ENCODE data around the gene TRMU.
A peak's percentile ranks its signal among the peaks of the same experiment; 100 is the strongest.

Gene TRMU, protein sequence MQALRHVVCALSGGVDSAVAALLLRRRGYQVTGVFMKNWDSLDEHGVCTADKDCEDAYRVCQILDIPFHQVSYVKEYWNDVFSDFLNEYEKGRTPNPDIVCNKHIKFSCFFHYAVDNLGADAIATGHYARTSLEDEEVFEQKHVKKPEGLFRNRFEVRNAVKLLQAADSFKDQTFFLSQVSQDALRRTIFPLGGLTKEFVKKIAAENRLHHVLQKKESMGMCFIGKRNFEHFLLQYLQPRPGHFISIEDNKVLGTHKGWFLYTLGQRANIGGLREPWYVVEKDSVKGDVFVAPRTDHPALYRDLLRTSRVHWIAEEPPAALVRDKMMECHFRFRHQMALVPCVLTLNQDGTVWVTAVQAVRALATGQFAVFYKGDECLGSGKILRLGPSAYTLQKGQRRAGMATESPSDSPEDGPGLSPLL
- 7.6 to 35.1 (median 19.0) reads per million in 18 experiments for total RNA-seq

DNA sequence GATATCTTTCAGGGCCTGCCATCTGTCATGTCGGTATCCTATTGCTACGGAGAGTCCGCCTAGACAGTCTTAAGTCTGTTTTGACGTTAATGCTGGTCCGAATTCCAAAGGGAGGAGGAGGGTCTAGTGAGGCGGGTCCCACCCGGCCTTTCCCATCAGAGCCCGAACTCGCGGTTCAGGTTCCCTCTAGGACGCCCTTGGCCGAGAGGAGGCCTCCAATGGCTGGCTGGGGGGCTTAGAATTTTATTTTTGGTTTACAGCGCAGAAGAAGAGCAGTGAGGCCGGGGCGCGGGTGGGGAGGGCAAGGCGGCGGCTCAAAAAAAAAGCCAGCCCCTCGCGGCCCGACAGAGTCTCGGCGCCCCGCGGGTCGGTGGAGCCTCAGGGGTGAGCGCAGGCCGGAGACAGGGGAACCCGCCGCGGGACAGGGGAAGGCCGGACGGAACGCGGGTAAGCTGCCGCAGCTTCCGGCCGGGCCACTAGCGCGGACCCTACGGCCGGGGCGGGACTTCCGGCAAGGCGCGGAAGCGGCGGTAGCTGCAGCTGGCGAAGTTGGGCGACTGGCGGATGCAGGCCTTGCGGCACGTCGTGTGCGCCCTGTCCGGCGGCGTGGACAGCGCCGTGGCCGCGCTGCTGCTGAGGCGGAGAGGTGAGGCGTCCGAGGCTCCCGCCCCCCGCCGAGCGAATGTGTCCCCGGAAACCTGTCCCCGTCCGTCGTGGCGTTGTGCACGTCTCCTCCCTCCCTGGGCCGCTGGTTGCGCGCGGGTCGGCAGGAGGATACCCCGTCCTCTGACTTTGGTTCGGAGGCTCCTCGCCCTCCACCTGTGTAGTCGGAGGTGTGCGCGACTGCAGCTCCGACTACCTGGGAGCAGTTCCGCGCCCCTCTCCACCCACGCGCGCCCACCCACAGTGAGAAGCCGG is at the start of gene TRMU:
TSS of gene TRMU (plus strand) at position 514 of the 918 bp plus-strand sequence. CDS start at position 565, 51 bp downstream.
- peak; percentile 87 to 93 for DNase-seq

DNA sequence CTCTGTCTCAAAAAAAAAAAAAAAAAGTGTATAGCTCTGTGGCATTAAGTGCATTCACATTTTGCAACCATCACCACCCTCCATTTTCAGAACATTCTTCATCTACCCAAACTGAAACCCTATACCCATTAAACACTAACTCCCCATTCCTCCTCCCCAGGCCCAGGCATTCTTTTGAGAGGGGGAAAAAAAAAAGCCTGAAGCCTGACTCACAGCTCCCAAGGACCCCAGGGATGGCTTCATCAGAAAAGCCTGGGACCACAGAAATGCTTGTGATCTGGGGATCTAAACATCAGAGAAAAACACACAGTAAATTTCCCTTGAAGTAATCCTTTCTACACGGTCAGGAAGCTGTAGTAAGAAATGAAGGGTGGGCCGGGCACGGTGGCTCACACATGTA is 49.5 kb upstream of the TRMU start:
- DNase-seq, result no peak

DNA sequence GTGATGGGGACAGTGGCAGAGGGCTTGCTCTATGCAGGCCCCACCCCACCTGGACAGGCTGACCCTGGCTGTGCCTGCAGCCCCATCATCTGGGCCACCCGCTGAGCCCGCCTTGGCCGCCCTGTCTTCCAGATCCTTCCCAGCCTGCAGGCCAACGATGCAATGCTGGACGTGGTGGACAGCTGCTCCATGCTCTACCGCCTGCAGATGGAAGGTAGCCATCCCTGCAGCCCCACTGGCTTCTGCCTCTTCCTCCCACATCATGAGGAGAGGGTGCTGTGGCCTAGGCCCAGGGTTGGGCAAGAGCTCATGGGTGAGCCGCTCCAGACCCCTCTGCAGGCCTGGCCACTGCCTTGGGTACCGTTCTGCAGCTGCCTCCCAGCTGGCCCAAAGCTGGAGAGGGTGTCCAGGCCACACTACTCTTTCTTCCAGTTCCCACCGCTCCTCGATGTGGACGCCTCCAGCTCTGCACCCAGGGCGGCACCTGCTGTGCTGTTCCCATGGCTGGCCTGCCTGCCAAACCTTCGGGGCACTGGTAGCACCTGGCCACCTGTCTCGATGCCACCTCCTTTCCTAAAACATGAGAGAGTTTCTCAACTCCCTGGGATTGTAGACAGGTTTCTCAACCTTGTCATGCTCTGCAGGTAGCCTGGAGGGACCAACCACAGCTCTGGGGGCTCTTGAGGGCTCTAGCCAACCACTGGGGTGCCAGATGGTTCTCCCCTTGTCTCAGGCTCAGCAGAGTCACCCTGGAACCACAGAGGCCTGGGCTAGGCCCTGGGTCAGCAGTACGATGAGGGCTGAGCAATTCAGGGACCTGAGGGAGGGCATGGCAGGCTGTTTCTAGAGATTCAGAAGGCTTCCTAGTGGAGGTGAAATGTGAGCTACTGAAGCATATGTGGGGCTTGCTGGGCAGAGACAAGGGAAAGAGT is 48.3 kb upstream of the TRMU start:
- no peak for DNase-seq

DNA sequence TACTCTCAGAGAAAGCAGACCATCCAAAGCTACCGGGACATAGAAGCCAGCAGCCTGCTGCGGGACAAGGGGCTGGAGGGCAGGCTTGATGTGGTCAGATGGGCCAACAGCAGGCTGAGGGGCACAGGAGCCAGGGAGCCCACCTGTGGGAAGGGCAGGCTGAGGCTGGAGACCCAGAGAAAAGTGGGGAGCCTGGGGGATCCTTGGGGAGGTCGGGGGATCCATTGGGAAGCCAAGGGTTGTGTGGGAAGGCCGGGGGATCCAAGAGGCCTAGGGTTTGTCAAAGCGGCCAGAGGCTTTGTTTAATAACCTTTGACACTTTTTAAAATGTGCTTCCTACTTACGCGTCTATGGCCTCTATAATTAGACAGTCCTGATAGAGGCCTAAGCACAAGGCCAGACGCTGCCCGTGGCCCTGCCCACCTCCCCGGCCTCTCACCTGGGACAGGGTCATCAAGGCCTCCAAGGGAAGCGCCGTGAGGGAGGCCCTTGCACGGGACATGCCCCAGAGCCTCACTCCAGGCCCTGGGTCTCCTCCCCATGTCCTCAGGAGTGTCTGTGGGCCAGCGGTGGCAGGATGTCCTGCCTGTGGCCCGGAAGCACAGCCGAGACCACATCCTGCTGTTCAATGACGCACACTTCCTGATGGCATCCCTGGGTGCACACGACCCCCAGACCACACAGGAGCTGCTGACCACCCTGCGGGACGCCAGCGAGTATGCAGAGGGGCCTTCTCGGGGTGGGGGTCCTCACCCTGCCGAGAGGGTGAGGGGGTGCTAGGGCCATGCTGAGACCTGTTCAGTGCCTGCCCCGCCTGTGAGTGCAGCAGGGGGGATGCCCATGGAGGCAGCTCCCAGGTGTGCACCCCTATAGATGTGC is 47.4 kb upstream of the TRMU start:
- DNase-seq, result peak; percentile 22 to 46

DNA sequence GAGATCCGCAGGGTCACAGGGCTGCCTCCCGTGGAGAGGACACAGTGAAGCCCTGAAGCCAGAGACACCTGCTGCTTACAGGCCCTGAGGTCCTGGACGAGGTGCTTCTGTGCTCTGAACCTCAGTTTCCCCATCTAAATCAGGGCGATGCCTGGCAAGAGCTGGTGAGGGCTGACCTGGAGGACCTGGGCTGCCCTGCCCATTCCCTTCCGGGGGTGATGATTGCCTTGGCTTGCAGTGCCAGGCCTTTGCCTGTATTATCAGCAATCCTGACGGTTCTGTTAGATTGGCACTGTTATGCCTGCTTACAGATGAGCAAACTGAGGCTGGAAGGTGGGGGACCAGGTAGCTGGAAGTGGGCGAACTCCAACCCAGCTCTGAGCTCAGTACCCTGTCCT is 46.7 kb upstream of the TRMU start:
- DNase-seq, result no peak

DNA sequence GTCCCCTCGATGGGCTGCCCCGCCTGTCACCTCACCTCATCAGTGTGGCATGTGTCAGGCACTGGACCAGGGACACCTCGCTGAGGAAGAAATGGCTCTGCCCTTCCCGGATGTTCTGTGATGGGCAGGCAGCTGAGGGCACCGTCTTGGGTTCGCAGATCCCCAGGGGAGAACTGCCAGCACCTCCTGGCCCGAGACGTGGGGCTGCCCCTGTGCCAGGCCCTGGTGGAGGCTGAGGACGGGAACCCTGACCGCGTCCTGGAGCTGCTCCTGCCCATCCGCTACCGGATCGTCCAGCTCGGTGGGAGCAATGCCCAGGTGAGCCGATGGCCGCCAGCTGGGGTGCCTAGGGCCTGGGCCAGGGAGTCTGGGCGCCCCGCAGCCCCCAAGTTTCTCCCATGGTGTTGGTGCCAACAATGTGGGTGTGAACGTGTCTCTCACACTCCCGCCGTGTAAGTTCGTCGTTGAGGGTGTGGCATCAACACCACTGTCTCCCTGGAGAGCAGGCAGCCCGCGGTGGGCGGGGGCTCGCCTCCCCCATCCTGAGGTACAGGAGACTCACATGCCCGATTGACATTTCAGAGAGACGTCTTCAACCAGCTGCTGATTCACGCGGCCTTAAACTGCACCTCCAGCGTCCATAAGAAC is 46.1 kb upstream of the TRMU start:
- no peak for DNase-seq

DNA sequence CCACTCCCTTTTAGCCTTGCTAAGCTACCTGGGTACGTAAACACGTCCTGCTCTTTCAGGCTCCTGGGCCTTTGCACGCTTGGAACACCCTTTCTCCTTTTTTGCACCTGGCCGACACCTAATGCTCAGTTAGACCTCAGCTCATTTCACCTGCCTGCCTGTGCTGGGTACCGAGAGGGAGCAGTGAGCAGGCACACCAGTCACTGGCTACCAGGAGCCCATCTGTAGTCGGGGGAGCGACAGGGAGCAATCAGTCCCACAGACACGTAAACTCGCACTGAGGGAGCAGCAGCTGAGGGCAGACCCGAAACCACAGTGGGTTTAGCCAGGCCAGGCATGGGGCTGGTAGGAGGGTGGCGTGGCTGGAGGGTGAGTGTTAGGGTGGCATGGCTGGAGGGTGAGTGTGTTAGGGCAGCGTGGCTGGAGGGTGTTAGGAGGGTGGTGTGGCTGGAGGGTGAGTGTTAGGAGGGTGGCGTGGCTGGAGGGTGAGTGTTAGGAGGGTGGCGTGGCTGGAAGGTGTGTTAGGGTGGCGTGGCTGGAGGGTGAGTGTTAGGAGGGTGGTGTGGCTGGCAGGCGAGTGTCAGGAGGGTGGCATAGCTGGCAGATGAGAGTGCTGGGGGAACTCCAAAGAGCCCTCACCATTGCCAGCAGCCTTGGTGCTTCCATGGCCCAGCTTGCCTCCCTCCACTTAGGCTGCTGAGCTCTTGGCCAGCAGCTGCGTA is 45.2 kb upstream of the TRMU start:
- DNase-seq, result no peak

DNA sequence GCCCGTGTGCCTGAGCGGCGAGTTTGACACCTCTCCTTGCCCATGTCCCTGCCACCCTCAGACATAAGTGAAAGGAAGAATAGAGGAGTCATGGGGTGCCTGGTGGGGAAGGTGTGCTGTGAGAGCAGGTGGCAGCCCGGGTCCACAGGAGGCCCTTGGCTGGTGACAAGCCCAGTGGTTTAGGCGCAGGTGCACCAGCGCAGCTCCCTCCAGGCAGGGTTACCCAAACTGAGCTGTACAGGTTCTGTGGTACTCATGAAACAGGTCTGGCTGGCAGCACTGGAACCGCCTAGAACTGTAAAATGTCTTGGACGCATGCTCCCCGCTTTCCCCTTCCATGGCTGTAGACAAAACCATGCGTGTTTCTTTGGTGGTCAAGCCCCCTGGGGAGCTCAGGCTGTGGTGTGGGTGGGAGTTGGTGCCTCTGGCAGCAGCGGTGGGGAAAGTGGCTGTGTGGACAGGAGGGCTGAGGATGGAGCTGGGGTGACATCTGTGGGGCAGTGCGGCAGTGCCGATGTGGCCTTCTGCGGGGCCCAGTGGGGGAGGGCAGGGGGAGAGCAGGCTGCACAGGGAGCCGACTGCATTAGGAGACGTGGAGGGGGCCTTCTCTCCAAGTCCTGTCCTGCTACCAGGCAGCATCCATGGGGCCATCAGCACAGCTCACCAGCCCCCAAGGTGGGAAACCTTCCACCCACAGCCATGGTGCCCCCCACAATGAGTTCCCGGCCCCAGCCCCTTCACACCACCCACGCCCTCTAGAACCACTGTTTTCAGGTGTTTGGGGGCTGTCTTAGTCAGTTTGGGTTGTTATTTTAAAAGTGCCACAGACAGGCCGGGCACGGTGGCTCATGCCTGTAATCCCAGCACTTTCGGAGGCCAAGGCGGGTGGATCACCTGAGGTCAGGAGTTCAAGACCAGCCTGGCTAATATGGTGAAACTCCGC is 44.4 kb upstream of the TRMU start:
- no peak for DNase-seq

DNA sequence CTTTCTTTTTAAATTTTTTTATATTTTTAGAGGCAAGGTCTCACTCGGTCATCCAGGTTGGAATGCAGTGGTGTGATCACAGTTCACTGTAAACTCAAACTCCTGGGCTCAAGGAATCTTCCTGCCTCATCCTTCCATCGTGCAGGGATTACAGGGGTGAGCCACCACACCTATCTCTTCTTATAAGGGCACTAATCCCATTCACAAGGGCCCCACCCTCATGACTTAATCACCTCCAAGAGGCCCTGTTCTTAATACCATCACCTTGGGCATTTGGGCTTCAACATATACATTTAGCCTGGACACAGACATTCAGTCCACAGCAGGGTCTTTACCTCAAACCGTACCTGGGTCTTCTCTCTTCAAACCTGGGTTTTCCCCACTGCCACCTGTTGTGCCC is 43.3 kb upstream of the TRMU start:
- DNase-seq, result no peak

DNA sequence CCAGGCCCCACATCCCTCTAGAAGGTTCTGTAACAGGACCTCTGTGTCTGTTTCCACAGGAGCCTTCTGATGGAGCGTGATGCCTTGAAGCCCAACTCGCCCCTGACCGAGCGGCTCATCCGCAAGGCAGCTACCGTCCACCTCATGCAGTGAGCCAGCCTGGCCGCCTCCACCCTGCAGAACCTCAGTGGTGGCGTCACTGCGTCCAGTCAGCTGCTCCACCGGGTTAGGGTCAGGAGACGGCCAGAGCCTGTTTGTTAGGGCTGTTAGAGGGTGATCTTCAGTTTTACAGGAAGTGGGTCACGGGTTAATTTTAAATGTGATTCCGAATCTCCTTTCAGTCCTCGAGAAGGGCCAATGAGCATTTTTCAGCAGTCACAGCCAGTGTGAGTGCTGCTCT is 42.8 kb upstream of the TRMU start:
- DNase-seq, result peak; percentile 43 to 75

DNA sequence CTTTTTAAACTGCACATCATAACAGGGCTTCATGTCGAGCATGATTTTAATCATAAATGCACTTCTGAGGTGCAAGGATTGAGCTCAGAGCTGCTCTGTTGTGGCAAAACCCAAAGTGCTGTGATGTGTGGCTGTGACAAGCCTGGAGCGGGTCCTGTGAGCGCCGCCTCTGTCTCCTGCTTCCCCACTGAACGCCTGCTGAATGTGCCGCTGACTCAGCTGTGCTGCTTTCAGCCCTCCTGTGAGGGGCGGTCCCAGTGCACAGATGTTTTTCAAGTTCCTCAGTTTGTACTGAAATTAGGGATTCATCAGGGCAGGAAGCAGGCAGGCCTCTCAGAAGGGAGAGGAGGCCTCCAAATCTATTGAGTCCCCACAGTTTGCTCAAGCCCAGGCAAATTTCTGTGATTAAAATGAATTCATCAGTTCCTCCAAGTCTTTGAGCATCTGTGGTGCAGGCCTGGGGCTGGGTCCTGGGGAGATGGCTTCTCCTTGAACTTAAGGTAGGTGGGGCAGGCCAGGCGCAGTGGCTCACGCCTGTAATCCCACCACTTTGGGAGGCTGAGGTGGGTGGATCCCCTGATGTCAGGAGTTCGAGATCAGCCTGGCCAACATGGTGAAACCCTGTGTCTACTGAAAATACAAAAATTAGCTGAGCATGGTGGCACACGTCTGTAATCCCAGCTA is 41.8 kb upstream of the TRMU start:
- DNase-seq, result peak; percentile 68 to 90

DNA sequence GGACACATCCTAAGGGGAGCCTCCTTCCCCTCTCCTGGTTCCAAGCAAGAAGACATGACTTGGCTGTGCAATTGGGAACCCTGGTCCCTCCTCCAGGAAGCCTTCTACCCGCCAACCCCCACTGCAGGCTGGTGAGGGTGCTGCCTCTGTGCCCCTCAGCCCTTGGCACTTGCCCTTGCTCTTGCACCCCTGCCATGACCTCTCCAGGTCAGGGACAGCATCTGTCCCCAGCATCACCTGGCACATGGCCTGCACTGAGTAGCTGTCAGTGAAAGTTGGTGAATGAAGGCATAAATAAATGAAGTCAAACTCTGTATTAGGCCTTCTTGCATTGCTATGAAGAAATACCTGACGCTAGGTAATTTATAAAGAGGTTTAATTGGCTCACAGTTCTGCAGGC is 40.7 kb upstream of the TRMU start:
- no peak for DNase-seq

DNA sequence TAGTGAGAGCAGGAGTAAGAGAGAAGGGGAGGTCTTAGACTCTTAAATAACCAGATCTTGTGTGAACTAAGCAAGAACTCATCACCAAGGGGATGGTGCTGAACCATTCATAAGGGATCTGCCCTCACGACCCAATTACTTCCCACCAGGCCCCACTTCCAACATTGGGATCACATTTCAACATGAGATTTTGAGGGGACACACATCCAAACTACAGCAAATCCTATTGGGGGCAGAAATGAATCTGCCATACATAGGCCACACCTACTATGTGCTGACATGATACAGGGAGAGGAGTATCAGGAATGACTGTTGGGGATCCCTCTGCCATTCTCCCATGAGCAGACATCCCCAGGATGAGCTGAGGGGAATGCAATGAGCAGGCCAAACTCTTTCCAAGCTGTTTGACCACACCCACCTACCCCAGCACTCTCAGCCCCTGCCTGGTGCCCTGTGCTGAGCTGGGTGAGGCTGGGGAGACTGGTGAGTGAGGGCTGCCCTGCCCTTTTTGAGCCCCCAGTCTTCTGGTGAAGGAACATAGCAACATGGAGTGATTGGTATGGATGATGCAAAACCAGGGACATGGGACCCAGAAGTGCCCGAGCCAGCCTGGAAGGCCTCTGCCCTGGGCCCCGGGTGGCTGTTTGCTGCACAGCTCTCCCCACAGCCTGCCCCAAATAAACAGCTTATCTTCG is 40.1 kb upstream of the TRMU start:
- no peak for DNase-seq

DNA sequence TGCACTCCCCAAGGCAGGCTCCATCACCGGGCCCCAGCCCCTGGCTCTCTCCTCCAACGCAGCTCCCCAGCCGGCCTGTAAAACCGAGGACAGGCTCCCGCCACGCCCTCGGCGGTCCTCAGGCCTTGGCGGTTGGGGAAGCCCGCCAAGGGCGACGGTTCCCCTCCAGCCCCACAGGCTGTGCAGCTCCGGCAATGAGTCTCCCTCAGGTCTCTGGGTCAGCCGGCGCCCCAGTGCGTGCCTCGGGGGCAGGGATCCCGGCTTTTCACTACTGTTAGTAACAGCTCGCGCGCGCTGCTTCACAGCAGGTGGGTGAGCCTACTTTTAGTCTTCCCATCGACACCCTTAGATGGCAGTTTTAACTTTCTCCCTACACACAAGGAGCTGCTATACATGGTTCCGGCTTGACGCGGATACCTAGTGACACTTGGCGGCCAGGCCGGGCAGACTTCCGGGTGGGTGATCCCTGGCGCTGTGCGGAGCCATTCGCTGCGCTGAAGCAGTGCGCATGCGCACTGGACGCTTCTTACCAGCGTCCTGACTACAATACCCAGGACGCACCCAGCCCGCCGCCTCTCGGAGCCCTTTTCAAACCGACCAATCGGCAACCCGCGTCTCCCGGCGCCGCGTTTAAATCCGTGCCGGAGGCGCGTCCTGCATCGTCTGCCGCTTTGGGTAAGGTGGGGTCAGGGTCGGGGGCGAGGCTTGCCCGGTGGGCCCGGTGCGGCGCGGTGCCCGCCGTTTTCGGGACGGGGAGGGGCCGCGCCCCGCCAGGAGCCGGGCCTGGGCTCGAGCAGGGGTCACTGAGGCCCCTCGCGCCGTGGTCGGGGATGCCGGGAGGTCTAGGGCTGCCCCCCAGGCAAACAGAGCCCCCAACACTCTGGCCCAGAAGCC is 39.0 kb upstream of the TRMU start, which contains the start of gene GTSE1:
TSS of gene GTSE1 (plus strand) at position 614 of the 894 bp plus-strand sequence. CDS start 531 bp downstream, outside the sequence.
- DNase-seq, result peak; percentile 98 to 99

DNA sequence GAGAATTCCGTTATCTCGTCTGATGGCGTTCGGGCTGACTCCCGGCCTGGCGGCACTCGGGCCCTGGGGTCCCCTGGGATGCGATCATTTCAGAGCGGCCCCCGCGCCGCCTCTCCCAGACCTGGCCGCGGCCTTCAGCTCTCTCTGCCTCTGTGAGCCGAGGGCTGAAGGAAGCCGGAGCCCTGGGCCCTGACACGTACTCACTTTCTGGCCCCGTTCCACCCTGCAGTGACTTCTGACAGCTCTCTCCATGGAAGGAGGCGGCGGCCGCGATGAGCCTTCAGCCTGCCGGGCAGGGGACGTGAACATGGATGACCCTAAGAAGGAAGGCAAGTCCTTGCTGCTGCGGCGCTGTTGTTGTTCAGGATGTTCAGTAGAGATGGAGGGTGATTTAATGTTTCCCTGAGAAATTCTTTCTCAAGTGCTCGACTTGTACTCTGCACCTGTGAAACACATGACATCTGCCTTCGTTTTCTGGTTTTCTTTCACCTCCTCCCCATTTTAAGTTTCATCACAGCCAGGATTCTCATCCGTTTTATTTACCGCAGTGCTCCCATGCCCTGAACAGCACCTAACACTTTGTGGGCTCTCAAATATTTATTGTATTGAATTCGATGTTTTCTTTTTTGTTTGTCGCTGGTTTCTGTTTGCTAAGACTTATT is 38.2 kb upstream of the TRMU start:
- no peak for DNase-seq

DNA sequence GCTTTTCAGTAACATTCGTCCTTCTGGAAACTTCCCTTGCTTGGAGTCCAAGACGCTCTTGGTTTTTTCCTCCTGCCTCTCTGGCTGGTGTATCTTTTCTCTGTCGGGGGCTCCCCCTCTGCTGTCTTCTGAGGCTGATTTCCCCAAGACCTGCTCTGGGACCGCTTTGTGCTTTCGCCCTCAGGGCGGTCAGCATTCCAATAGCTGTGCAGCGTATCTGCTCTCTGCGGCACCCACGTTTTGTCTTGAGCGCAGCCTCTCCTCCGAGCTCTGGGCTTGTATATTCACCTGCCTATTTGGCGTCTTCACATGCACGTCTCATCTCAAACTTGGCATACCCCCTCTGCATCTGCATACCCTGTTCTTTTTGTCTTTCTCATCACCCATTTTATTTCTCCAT is 36.4 kb upstream of the TRMU start:
- no peak for DNase-seq

All from inflammatory macrophage (primary cell).